T-helper 2 cell treated with Interferon-gamma antibody and Interleukin-4, amounts not matched to agents 5 μg/mL and 100 μg/mL, for 36 hours (primary cell): ENCODE measurements around the gene RASSF4.

Source experiments
- DNase-seq: peaks from one replicate; pipeline ENCODE4 v3.0.0; 2021; ENCODE audit warnings: low spot score
- H3K27ac Mint-ChIP-seq: one replicate; pipeline ENCODE4 v1.8.0; 2021; ENCODE audit warnings: mild to moderate bottlenecking, mixed read lengths
- H3K27me3 Mint-ChIP-seq: one replicate; pipeline ENCODE4 v1.8.0; 2021; ENCODE audit warnings: low read depth, mixed read lengths
- H3K36me3 Mint-ChIP-seq: one replicate; pipeline ENCODE4 v1.8.0; 2021; ENCODE audit warnings: low read depth, mixed read lengths
- H3K4me1 Mint-ChIP-seq: one replicate; pipeline ENCODE4 v1.8.0; 2021; ENCODE audit warnings: low read depth, mixed read lengths
- H3K4me3 Mint-ChIP-seq: one replicate; pipeline ENCODE4 v1.8.0; 2022; ENCODE audit warnings: mild to moderate bottlenecking, moderate library complexity, mixed read lengths
- H3K9me3 Mint-ChIP-seq: one replicate; pipeline ENCODE4 v1.8.0; 2021; ENCODE audit warnings: mixed read lengths

Gene RASSF4

DNA sequence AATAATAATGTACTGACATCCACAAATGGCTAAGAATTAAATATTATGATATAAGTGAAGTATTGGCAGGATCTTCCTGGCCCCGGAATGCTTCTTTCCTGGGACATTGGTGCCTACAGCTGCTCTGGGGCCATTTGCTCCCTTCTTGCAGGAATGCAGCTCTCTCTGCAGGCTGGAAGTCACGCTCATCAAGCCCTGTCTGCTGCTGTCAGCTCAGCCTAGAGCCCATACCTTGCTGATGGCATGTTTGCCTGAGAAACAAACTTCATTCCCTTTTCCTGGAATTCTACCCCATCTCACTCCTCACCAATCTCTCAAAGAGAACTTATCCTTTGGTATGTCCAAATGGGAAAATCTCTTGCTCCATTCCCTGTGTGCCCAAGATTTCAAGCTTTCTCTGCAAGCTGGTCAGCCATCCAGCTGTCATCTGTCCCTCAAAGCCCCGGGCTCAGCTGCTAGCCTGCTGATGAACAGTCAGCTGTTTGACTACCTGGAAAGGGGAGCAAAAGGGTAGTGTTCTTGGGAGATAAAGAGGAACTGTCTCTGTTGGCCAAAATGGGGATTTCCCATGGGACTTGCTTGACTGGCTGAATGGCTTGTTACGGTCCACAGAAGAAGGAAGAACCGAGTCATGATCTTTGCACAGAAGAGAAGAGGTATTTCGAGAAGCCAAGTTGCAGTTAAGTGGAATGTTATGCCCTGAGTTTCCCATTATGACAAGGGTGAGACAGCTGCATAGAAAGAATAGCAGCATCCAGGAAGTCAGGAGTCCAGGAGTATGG is 12.0 kb upstream of the RASSF4 start:
- H3K27ac Mint-ChIP-seq: no peak overlapping the region
- no peak for DNase-seq
- H3K9me3 Mint-ChIP-seq: peaks cover 21% of the 10 kb centered on the region
- H3K27me3 Mint-ChIP-seq: peaks cover 14% of the 10 kb centered on the region
- peaks cover 5% of the 10 kb centered on the region for H3K36me3 Mint-ChIP-seq
- H3K4me1 Mint-ChIP-seq: no peaks in the 10 kb centered on the region
- H3K4me3 Mint-ChIP-seq: no peak overlapping the region

DNA sequence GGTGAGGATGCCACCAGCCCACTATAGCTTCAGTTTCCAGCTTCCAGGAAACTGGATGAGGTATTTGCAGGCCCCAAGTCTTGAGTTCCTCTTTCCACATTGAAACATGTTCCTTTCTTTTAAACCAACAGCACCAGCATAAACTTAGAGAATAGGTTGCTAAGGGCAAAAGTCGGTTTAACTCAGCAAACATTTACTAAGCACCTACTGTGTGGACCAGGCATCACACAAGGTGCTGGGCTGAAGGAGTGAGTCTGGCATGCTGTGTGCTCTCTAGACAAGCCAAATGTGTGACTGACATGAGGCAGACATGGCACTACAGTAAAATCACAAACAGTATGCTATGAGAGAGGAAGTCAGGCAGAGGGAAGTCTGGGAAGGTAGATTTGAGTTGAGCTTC is 11.0 kb upstream of the RASSF4 start:
- H3K4me3 Mint-ChIP-seq: no peak overlapping the region
- H3K27ac Mint-ChIP-seq: no peak overlapping the region

DNA sequence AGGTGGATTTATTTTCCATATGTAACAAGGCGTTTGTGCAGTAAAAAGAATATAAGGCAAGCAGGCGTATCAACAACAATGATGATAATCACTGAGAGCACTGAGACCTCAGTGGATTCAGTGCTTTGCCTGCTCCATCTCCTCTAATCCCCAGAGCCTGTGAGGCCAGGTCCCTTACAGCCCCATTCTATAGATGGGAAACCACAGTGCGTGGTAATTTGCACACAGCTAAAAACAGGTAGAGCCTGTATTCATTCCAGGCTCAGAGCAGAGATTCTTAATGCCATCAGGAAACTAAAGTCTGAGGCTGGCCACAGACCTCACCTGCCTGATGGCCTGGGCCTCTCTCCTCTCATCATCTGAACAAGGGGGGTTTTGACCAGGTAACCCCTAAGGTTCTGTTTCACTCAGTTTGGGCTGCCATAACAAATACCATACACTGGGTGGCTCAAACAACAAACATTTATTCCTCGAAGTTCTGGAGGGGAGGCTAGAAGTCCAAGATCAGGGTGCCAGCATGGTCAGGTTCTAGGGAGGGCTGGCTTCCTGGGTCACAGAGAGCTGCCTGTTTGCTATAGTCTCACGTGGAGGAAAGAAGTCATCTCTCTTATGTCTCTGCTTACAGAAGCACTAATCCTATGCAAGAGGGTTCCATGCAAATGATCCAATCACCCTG is 10.3 kb upstream of the RASSF4 start:
- H3K4me1 Mint-ChIP-seq: no peaks in the 10 kb centered on the region
- DNase-seq: no peak
- H3K27ac Mint-ChIP-seq: no peak overlapping the region
- no peak overlapping the region for H3K4me3 Mint-ChIP-seq
- peaks cover 11% of the 10 kb centered on the region for H3K9me3 Mint-ChIP-seq
- peaks cover 5% of the 10 kb centered on the region for H3K36me3 Mint-ChIP-seq
- peaks cover 6% of the 10 kb centered on the region for H3K27me3 Mint-ChIP-seq

More for the DNA sequence above, 11.0 kb upstream of the RASSF4 start:
- H3K27me3 Mint-ChIP-seq: peaks cover 9% of the 10 kb centered on the region
- H3K9me3 Mint-ChIP-seq: peaks cover 15% of the 10 kb centered on the region
- H3K4me1 Mint-ChIP-seq: no peaks in the 10 kb centered on the region
- DNase-seq: no peak
- peaks cover 5% of the 10 kb centered on the region for H3K36me3 Mint-ChIP-seq

DNA sequence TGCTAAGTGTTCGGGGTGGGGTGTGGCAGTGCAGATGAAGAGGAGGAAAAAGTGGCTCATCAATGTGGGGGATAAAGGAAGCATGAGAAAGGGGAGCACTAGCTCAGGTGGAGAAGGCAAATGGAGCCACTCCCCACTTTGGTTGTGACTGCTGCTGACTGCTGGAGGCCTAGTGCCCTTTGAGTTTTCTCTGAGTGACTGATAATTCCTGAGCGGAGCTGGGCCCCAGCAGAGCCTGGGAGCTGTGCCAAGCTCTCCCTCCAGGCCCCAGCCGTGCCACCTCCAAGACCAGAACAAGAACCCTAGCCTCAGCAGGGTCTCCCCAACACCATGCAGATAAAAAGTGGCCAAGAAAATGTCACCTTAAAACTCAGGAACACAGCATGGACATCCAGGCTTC is 9.7 kb upstream of the RASSF4 start:
- H3K9me3 Mint-ChIP-seq: peaks cover 5% of the 10 kb centered on the region
- peaks cover 2% of the 10 kb centered on the region for H3K4me1 Mint-ChIP-seq
- no peak for DNase-seq
- H3K4me3 Mint-ChIP-seq: no peak overlapping the region
- peaks cover 3% of the 10 kb centered on the region for H3K27me3 Mint-ChIP-seq
- H3K27ac Mint-ChIP-seq: no peak overlapping the region
- peaks cover 5% of the 10 kb centered on the region for H3K36me3 Mint-ChIP-seq

DNA sequence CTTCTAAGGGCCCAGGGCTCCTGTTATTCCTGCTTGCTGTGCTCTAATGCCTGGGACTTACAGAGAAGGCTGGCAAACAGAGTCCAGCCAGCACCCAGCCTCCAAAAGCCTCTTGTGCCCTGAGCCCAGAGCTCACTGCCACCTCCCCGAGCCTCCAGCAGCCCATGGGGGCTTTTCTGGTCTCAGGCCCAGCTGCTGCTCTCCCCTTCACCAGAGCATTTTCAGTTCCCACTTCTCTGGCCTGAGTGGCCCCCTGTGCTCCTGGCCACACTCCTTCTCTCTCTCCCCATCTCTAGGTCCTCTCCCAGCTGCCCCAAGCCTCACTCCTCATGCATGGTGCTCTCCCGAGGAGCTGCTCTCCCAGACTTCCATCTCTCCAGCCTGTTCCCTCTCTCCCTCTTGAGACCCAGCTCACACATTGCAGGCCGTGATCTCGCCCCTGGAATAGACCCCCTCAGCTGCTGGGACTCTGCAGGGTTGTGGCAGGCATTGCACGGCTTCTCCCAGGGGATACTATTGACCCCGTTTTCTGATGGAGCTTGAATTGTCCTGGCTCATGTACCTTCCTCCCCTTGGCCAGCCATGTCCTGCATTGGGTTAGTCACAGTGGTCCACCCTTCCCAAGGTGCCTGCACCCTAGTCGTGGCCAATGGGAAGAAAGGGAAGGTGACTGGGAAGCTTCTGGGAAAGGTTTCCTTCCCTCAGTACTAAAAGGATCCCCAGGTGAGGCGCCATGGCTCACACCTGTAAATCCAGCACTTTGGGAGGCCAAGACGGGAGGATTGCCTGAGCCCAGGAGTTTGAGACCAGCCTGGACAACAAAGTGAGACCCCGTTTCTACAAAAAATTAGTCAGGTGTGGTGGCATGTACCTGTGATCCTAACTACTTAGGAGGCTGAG is 9.0 kb upstream of the RASSF4 start:
- Mint-ChIP-seq H3K36me3 (peaks cover 5% of the 10 kb centered on the region), H3K27ac (no peak overlapping the region), H3K9me3 (no peaks in the 10 kb centered on the region), H3K4me1 (peaks cover 2% of the 10 kb centered on the region), H3K27me3 (no peaks in the 10 kb centered on the region), H3K4me3 (no peak overlapping the region)
- DNase-seq: no peak

DNA sequence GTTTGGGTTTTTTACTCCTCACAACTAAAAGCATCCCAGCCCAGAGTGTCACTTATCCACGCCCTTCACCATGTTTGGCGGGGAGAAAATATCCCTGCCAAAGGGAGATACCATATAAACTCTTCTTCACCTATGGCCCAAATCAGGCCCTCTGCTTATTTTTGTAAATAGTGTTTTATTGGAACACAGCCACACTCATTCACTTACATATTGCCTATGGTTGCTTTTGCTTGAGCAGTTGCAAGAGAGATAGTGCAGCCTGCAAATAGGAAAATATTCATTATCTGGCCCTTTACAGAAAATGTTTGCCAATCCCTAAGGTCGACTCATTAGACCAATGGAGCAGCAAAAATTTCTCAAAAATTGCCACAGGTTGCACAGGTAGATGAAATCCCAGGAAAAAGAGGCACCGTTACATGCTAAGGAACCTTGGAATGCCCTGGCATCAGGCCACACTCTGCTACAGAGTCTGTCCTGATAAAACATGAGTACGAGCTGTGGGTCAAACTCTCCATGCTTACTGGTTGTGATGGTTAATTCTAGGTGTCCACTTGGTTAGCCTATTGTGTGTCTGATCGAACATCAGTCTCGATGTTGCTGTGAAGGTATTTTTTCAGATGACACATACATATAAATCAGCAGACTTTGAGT is 7.9 kb upstream of the RASSF4 start:
- no peak for DNase-seq
- Mint-ChIP-seq H3K36me3 (peaks cover 9% of the 10 kb centered on the region), H3K4me3 (no peak overlapping the region), H3K27me3 (no peaks in the 10 kb centered on the region), H3K27ac (no peak overlapping the region), H3K9me3 (peaks cover under 1% of the 10 kb centered on the region), H3K4me1 (peaks cover 4% of the 10 kb centered on the region)

DNA sequence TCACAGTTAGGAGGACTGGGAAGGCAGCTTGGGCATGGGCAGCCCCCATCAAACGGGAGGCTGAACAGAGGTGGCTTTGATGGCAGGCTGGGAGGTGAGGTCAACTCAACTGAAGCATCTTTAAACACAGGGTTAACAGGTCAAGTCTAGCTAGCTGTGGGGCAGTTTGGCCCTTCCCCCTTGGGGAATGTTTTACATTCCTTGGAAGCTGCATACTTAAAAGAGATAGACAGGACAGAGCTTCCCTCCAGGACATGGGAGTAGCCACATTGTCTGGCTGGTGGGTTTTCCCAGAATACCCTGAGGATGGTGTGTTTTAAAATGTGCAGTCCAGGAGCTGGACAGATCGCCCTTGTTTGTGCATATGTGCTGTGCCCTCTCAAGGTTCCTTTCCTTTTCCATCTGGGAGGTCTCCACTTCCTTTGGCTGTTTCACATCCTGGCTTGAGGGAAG is 6.8 kb upstream of the RASSF4 start:
- H3K4me1 Mint-ChIP-seq: peaks cover 4% of the 10 kb centered on the region
- no peak overlapping the region for H3K27ac Mint-ChIP-seq
- H3K4me3 Mint-ChIP-seq: no peak overlapping the region
- peaks cover 4% of the 10 kb centered on the region for H3K9me3 Mint-ChIP-seq
- no peaks in the 10 kb centered on the region for H3K27me3 Mint-ChIP-seq
- no peak for DNase-seq
- peaks cover 14% of the 10 kb centered on the region for H3K36me3 Mint-ChIP-seq

DNA sequence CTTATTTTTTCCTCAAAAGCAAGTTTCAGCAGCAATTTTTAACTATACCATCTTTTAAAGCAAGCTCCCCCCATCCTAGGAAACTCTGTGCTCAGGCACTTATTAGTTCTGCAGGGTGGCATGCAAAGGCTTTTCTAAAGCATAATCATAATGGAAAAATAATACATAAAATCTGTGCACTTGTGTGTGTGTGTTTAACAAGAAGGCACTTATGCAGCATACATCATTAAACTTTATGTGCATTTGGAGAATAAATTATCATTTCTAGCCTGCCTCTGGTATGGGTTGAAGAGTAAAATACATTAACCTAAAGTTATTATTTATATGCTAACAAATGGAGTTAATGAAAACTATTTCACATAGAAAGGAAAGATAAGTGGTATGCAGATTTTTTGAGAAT is 5.6 kb upstream of the RASSF4 start:
- DNase-seq: no peak
- peaks cover 4% of the 10 kb centered on the region for H3K9me3 Mint-ChIP-seq
- H3K4me3 Mint-ChIP-seq: no peak overlapping the region
- H3K36me3 Mint-ChIP-seq: peaks cover 14% of the 10 kb centered on the region
- H3K27ac Mint-ChIP-seq: no peak overlapping the region
- peaks cover 11% of the 10 kb centered on the region for H3K4me1 Mint-ChIP-seq
- no peaks in the 10 kb centered on the region for H3K27me3 Mint-ChIP-seq

DNA sequence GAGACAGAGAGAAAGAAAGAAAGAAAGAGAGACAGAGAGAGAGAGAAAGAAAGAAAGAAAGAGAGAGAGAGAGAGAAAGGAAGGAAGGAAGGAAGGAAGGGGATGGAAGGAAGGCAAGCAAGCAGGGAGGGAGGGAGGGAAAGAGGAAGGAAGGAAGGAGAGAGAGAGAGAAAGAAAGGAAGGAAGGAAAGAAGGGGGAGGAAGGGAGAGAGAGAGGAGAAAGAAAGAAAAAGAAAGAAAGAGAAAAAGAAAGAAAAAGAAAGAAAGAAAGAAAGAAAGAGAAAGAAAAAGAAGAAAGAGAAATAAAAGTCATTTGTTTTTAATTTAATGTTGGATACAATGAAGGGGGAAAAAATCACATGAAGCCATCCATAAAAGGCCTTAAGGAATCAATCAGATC is 4.6 kb upstream of the RASSF4 start:
- Mint-ChIP-seq H3K27ac (no peak overlapping the region), H3K4me1 (peaks cover 11% of the 10 kb centered on the region), H3K36me3 (peaks cover 14% of the 10 kb centered on the region), H3K9me3 (peaks cover 4% of the 10 kb centered on the region), H3K27me3 (no peaks in the 10 kb centered on the region), H3K4me3 (no peak overlapping the region)
- DNase-seq: no peak

DNA sequence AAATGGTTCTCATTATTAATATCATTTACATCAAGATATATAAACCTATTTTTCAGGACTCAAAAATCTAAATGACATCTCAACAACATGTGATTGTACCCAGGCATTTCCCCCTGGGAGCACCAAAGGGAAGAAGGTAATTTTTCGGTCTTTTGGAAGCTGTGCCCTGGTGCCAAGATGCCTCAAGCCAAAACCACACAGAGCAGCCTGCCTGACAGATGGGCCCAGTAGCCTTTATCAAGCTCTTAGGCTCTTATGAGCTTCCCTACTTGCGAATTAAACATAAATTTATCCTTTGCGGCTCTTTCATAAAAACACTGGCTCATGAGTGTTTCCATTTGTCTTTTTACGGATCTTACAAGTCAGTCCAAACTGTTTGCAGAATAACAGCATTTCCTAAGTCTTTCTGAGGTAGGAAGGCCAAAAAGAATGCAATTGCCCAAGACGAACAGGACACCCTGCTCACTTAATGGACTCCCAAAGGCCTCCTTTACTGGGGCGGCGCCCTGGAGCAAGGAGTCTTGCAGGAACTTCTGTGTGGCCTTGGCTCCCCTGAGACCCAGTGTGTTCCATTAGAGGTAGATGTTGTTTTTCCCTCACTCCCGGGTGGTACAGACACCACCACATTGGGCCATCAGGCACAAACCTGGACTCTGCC is 4.1 kb upstream of the RASSF4 start:
- Mint-ChIP-seq H3K9me3 (peaks cover 4% of the 10 kb centered on the region), H3K4me1 (peaks cover 13% of the 10 kb centered on the region), H3K27me3 (no peaks in the 10 kb centered on the region), H3K4me3 (no peak overlapping the region), H3K27ac (no peak overlapping the region), H3K36me3 (peaks cover 14% of the 10 kb centered on the region)
- no peak for DNase-seq

DNA sequence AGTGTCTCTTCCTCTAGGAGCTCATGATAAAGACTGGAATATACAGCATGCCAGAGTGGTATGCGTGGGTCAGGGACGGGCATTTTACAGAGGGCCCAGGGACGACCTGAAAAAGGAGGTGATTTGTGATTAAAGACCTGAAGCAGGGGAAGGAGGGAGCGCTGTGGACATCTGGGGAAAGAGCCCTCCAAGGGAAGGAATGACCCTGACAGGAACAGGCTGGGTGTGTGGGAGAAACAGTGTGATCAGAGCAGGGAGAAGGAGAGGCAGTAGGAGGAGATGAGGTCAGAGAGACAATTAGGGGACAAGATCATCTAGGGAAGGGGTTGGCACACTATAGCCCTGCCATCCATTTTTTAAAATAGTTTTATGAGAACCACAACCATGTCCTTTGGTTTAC is 3.4 kb upstream of the RASSF4 start:
- Mint-ChIP-seq H3K36me3 (peaks cover 14% of the 10 kb centered on the region), H3K4me1 (peaks cover 15% of the 10 kb centered on the region), H3K27ac (no peak overlapping the region), H3K4me3 (no peak overlapping the region), H3K27me3 (no peaks in the 10 kb centered on the region), H3K9me3 (peaks cover 4% of the 10 kb centered on the region)
- no peak for DNase-seq

DNA sequence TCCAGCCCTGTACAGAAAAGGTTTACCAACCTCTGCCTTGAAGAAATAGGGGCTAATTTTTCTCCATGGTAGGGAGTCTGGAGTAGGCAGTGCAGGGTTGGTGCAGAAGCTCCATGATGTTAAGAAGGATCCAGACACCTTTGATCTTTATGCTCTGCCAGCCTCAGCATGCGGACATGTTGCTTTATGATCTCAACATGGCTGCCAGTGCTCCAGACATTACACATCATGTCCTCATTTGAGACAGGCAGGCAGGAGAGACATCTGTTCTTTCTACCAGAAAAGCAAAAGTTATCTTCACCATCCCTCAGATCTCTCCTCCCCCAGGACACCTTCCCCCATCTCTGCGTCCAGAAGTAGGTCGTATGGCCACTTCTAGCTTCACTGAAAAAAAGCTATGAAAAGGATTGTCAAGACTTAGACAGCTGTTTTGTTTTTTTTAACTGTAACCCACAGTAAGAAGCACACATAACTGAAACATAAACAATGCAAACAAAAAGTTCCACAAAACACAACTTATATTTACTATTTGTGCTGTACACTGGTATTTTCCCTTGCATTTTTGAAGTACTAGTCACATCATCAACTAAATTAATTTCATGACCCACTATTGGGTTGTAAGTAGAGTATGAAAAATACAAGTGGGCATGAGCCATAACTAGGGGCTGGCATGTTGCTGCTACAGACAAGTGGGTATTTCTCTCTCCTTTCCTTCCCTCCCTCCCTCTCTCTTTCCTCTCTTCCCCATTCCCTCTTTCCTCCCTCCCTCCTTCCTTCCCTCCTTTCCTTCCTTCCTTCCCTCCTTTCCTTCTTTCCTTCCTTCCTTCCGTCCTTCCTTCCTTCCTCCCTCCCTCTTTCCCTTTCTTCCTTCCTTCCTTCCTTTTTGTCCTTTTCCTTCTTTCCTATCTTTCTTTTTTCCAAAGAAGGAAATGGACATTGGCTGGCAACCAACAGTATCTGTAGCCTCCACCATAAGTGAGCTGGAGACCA is 2.6 kb upstream of the RASSF4 start:
- peaks cover 15% of the 10 kb centered on the region for H3K4me1 Mint-ChIP-seq
- no peak overlapping the region for H3K27ac Mint-ChIP-seq
- H3K4me3 Mint-ChIP-seq: no peak overlapping the region
- H3K36me3 Mint-ChIP-seq: peaks cover 14% of the 10 kb centered on the region
- H3K27me3 Mint-ChIP-seq: no peaks in the 10 kb centered on the region
- DNase-seq: no peak
- peaks cover 4% of the 10 kb centered on the region for H3K9me3 Mint-ChIP-seq
